ENCODE data around the gene ACTN1. TPM values are rescaled to one million over a fixed set of nuclear protein-coding genes. Genes with fewer than 3 reads are reported as not detected.

The ACTN1 gene
- total and polyA plus RNA-seq, 10 of the 15 experiments (the other 5 are each of a cell fraction or from before 2014, with no cell fraction given) = 0.14 to 39.4 (median 2.6) TPM

- TF ChIP-seq ZNF592 (IDR thresholded peaks at IDR 0.05) (no peak), ZNF207 (IDR thresholded peaks at IDR 0.05; ENCODE audit: borderline replicate concordance) (no peak), PBX3 (IDR thresholded peaks at IDR 0.05; ENCODE audit: insufficient replicate concordance, low read depth, low read length) (no peak), RUNX3 (IDR thresholded peaks at IDR 0.05; ENCODE audit: low read length) (no peak), CHD1 (IDR thresholded peaks at IDR 0.05; ENCODE audit: low read depth, low read length) (no peak), ZBED1 (IDR thresholded peaks at IDR 0.05; ENCODE audit: borderline replicate concordance) (no peak), MYC (IDR thresholded peaks at IDR 0.05; ENCODE audit: insufficient read depth, insufficient read length, insufficient replicate concordance, low read length, severe bottlenecking) (no peak), ZNF687 (IDR thresholded peaks at IDR 0.05) (no peak), EGR1 (IDR thresholded peaks at IDR 0.05; ENCODE audit: borderline replicate concordance in 1 of 2, low read depth in 2 of 2, low read length in 2 of 2) (no peak), BCL3 (IDR thresholded peaks at IDR 0.05; ENCODE audit: borderline replicate concordance, insufficient read depth, low read depth, low read length, poor library complexity, severe bottlenecking) (no peak), FOXK2 (IDR thresholded peaks at IDR 0.05) (no peak), ZBTB4 (CRISPR knock-in tag; IDR thresholded peaks at IDR 0.05) (no peak), TCF12 (IDR thresholded peaks at IDR 0.05; ENCODE audit: low read depth, low read length) (no peak), PAX5 (IDR thresholded peaks at IDR 0.05; ENCODE audit: borderline replicate concordance, low read depth, low read length) (no peak)
These were observed 33.9 kb downstream of the ACTN1 start (continued) for GRCh38 chr14:68945190-68945584.

Data from GM12878 (cell line).